ENCODE data around the gene CYLD.

GRCh38 chr16:50837324-50837723, 95.4 kb downstream of the CYLD start:
- TF ChIP-seq CTCF (IDR thresholded peaks at IDR 0.05) (no peak), POLR2A (IDR thresholded peaks at IDR 0.05) (no peak)
